ENCODE results near the gene P4HA1. TPM values are rescaled to one million over a fixed set of nuclear protein-coding genes. Genes with fewer than 3 reads are reported as not detected.

The P4HA1 gene
- total and polyA plus RNA-seq, 9 of the 15 experiments (the other 6 are each of a cell fraction or from before 2014, with no cell fraction given): 20.2 to 177 (median 28.6) TPM

- TF ChIP-seq DLX4 (CRISPR knock-in tag; IDR thresholded peaks at IDR 0.05) (no peak), CHD7 (IDR thresholded peaks at IDR 0.05; ENCODE audit: low read depth, low read length) (no peak), SIN3B (IDR thresholded peaks at IDR 0.05; ENCODE audit: low read depth) (peak; percentile 44; the same call in 1 of the 2 replicates), ZBTB5 (IDR thresholded peaks at IDR 0.05) (no peak), ZNF408 (CRISPR knock-in tag; IDR thresholded peaks at IDR 0.05; ENCODE audit: low read depth) (no peak), SMAD4 (CRISPR knock-in tag; conservative IDR thresholded peaks at IDR 0.05) (no peak), KLF16 (IDR thresholded peaks at IDR 0.05) (no peak), NRF1 (conservative IDR thresholded peaks at IDR 0.05 in 1 of 2, IDR thresholded peaks at IDR 0.05 in 1 of 2) (no peak), RBM14 (IDR thresholded peaks at IDR 0.05; ENCODE audit: borderline replicate concordance, insufficient read depth, low read depth, low read length) (no peak)
These were observed 13.7 kb upstream of the P4HA1 start, which contains the start of gene NUDT13 (continued) for GRCh38 chr10:73110345-73110849.
